KOPT-K1 (cell line): Measurements from ENCODE around the gene UBE2J2.
"Not testable (repeated sequence)": the region's sequence is repeated elsewhere in the genome, so short reads cannot be mapped to it uniquely, and the experiment has no call there.

Experiments used
- H3K27ac ChIP-seq: fragments of 200-600 bp; sonication (generic); 2 replicates; pipeline ENCODE4 v1.5.1; 2016; ENCODE audit warnings: antibody characterized with exemption, mild to moderate bottlenecking, low read depth, low read length; ENCODE audit not compliant: poor library complexity, severe bottlenecking
- H3K36me3 ChIP-seq: fragments of 200-600 bp; sonication (generic); 2 replicates; pipeline ENCODE4 v1.5.1; 2017; ENCODE audit warnings: antibody characterized with exemption, mild to moderate bottlenecking, low read length, moderate library complexity; ENCODE audit not compliant: insufficient read depth
- H3K9me3 ChIP-seq: fragments of 200-600 bp; sonication (generic); 2 replicates; pipeline ENCODE4 v1.5.1; 2017; ENCODE audit warnings: antibody characterized with exemption, low read length, mild to moderate bottlenecking; ENCODE audit not compliant: insufficient read depth, poor library complexity, severe bottlenecking

The UBE2J2 gene

DNA sequence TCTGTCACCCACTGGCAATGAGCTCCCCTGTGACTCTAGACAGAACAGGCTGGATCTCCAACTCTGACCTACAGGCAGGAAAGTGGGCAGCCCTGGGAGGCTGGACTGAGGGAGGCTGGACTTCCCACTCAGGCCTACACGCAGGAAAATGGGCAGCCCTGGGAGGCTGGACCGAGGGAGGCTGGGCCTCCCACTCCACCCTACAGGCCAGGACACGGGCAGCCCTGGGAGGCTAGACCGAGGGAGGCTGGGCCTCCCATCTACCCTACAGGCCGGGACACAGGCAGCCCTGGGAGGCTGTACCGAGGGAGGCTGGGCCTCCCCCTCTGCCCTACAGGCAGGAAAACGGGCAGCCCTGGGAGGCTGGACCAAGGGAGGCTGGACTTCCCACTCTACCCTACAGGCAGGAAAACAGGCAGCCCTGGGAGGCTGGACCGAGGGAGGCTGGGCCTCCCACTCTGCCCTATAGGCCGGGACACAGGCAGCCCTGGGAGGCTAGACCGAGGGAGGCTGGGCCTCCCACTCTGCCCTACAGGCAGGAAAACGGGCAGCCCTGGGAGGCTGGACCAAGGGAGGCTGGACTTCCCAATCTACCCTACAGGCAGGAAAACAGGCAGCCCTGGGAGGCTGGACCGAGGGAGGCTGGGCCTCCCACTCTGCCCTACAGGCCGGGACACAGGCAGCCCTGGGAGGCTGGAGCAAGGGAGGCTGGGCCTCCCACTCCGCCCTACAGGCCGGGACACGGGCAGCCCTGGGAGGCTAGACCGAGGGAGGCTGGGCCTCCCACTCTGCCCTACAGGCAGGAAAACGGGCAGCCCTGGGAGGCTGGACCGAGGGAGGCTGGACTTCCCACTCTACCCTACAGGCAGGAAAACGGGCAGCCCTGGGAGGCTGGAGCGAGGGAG lies 25.4 kb downstream of the UBE2J2 start:
- not testable (repeated sequence) for H3K27ac ChIP-seq, H3K9me3 ChIP-seq
- peaks cover 10% of the 10 kb centered on the region; the same call in 1 of the 2 replicates for H3K36me3 ChIP-seq

- Histone ChIP-seq H3K36me3 (0 out of 2 replicates have a peak, but pooled peaks cover 2% of the 10 kb centered on the region), H3K9me3 (no peaks in the 10 kb centered on the region), H3K27ac (no peak overlapping the region)
These were observed 26.2 kb downstream of the UBE2J2 start for GRCh38 chr1:1247341-1247913.

GRCh38 chr1:1246577-1247340 lies 26.9 kb downstream of the UBE2J2 start, which contains the start of gene C1QTNF12:
C1QTNF12 (minus strand) TSS chr1:1246722; CDS start chr1:1246690, 32 bp downstream.
- no peak within 1 kb of the TSS for H3K27ac ChIP-seq
- H3K9me3 ChIP-seq, result no peaks in the 10 kb centered on the region
- no peaks in the 10 kb centered on the region for H3K36me3 ChIP-seq

GRCh38 chr1:1245817-1246576 lies 27.7 kb downstream of the UBE2J2 start:
- H3K27ac ChIP-seq, result no peak overlapping the region
- H3K9me3 ChIP-seq, result no peaks in the 10 kb centered on the region
- H3K36me3 ChIP-seq, result no peaks in the 10 kb centered on the region

GRCh38 chr1:1245178-1245816 lies 28.4 kb downstream of the UBE2J2 start:
- Histone ChIP-seq H3K27ac (no peak overlapping the region), H3K36me3 (no peaks in the 10 kb centered on the region), H3K9me3 (no peaks in the 10 kb centered on the region)

DNA sequence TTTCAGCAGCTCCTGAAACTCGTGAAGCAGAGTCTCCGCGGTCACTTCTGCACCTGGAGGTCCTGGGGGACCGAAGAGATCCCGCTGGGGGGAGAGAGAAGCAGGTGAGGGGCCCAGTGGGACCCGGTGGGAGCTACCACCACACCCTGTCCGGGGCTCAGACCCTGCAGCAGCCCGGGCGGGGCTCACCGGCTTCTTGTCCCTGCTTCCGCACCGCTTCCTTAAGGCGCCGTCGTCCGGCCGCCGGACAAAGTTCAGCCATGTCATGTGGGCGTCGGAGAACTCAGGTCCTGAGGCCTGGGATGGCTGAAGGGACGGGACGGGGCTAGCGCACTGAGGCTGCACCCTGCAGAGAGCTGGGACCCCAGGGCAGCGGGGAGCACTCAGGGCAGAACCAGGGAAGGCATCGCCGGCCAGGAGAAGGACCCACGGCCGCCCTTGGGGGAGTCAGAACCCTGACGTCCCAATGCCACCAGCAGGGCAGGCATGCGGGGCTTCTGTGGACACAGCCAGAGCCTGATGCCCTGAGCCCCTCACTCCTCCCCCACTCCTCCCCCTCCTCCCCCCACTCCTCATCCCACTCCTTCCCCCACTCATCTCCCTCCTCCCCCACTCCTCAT lies 29.4 kb downstream of the UBE2J2 start:
- Histone ChIP-seq H3K36me3 (no peaks in the 10 kb centered on the region), H3K27ac (no peak overlapping the region), H3K9me3 (no peaks in the 10 kb centered on the region)

DNA sequence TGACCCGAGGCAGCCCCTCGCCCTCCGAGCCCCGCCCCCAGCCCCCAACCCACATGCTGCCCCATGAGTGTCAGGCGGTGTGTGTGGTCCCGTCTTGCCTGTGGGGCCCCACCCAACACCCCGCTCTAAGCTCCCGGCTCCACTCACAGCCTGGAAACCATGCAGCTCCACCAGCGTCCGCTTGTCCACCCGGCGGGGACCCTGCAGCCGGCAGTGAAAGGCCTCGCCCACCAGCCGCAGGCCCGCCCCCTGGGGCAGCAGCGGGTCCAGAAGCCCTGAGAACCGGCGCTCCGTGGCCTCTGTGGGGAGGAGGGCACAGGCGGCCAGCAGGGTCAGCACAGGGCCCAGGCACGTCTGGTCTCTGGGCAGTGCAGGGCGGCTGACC lies 29.9 kb downstream of the UBE2J2 start:
- Histone ChIP-seq H3K9me3 (no peaks in the 10 kb centered on the region), H3K36me3 (no peaks in the 10 kb centered on the region), H3K27ac (no peak overlapping the region)

DNA sequence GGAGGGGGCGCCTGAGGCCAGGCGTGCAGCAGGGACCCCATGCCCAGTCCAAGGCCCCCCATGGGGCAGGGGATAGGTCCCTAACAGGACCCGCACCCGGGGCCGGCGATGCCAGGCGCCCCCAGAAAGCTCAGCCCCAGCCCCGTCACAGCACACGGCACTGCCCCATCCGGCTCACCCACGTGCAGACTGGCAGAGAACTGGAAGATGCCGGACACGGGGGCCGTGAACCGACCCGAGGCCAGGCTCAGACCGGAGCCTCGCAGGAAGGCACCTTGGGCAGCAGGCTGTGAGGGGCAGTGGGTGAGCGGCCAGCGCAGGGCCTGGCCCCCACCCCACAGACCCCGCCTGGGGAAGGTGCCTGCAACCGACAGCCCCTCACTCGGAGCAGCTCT lies 30.4 kb downstream of the UBE2J2 start:
- Histone ChIP-seq H3K27ac (no peak overlapping the region), H3K9me3 (no peaks in the 10 kb centered on the region), H3K36me3 (no peaks in the 10 kb centered on the region)

DNA sequence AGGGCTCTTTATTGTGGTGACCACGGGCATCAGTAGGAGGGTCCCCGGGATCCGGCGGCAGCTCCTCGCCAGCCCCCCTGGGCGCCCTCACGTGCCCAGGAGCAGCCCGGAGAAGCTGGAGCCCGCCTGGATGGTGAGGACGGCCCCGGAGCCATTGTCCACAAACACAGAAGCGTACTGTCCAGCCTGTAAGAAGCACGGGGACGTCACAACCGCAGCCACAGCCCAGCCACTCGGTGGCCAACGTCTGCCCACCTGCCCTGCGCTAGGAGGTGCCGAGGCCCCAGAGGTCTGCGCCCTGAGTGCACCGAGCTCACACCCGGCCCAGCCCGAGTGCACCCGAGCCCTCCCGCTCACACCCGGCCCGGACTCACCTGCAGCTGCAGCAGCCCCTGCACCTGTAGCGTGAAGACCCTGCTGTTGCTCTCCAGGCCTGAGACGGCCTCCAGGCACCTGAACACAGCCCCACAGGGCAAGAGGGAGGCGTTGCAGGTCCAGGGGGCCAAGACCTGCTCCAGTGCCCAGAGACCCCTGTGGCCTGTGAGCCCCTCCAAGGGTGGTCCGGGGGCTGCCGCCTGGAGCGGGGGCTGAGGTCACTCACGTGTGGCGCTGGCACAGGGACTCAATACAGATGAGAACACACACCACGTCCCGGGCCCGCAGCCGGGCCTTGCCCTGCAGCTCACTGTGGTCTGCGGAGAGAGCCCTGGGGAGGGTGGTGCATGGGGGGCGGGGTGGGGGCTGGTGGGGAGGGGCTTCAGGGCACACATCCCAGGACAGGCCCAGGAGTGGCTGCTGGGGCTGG lies 31.0 kb downstream of the UBE2J2 start:
- Histone ChIP-seq H3K27ac (no peak overlapping the region), H3K9me3 (no peaks in the 10 kb centered on the region), H3K36me3 (no peaks in the 10 kb centered on the region)

GRCh38 chr1:1241588-1242219 lies 31.9 kb downstream of the UBE2J2 start:
- Histone ChIP-seq H3K27ac (no peak overlapping the region), H3K36me3 (no peaks in the 10 kb centered on the region; the same call in 1 of the 2 replicates), H3K9me3 (no peaks in the 10 kb centered on the region)

GRCh38 chr1:1240822-1241587 lies 32.6 kb downstream of the UBE2J2 start:
- H3K27ac ChIP-seq, result no peak overlapping the region

DNA sequence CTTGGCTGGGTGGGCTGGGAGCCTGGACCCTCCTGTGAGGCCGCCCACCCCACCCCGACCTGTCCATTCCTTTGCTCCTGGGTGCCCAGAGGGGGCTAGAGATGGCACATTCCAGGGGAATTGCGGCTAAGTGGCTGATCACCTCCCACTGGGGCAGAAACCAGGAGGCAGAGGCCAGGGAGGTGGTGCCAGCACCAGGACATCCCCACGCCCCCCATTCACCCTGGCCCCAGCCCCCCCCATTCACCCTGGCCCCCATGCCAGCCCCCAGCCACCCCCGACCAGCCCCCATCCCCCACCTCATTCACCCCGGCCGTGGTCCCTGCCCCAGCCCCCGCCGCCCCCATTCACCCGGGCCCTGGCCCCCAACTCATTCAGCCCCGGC lies 33.3 kb downstream of the UBE2J2 start:
- peaks cover under 1% of the 10 kb centered on the region; the same call in 1 of the 2 replicates for H3K36me3 ChIP-seq
- H3K27ac ChIP-seq, result no peak overlapping the region
- no peaks in the 10 kb centered on the region for H3K9me3 ChIP-seq

More at GRCh38 chr1:1240822-1241587, 32.6 kb downstream of the UBE2J2 start:
- Histone ChIP-seq H3K36me3 (no peaks in the 10 kb centered on the region; the same call in 1 of the 2 replicates), H3K9me3 (no peaks in the 10 kb centered on the region)
